ENCODE results near the gene EXOSC7. TPM values are rescaled to one million over a fixed set of nuclear protein-coding genes. Genes with fewer than 3 reads are reported as not detected.

Gene EXOSC7
- total RNA-seq, 1 donor from 2014 or later: 51.2 TPM

DNA sequence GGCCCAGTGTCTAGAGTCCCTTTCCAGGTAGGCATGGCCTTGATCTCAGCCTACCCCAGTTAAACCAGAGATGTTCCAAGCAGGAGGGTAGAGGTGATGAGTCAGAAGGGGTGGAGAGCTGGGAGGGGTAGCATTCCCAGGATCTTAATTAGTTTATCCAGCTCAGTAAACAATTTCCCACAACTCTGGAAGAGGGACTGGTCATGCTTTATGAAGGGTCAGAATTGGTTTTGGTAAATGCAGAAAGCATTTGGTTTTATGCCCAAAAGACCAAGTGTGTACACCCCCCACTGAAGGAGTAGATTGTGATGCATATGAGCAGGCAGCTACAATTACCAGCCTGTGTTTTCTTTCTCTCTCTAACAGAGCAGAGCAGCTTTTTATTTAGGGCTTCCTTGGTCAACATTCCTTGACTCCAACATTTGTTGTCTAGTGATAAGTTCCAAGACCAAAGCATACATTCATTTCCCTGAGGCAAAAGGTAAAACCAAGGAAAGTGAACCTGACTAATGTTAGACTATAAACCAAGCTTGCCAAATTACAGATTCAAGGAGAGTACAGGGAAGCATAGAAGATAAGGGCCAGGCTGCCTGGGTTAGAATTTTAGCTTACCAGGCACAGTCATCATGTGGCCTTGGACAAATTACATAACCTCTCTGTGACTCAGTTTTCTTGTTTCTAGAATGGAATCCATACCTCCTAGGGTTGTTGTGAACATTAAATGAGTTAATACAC is 17.6 kb downstream of the EXOSC7 start:
- intact Hi-C loops (cut with DNase I): no loop called here
- TF ChIP-seq, protein P1, sequence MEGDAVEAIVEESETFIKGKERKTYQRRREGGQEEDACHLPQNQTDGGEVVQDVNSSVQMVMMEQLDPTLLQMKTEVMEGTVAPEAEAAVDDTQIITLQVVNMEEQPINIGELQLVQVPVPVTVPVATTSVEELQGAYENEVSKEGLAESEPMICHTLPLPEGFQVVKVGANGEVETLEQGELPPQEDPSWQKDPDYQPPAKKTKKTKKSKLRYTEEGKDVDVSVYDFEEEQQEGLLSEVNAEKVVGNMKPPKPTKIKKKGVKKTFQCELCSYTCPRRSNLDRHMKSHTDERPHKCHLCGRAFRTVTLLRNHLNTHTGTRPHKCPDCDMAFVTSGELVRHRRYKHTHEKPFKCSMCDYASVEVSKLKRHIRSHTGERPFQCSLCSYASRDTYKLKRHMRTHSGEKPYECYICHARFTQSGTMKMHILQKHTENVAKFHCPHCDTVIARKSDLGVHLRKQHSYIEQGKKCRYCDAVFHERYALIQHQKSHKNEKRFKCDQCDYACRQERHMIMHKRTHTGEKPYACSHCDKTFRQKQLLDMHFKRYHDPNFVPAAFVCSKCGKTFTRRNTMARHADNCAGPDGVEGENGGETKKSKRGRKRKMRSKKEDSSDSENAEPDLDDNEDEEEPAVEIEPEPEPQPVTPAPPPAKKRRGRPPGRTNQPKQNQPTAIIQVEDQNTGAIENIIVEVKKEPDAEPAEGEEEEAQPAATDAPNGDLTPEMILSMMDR (IDR thresholded peaks at IDR 0.05): no peak
- no peak for DNase-seq (ENCODE audit: low spot score in 2 of 2)
- no peak overlapping the region for H3K4me3 ChIP-seq
- no peaks in the 10 kb centered on the region for H3K27me3 ChIP-seq
- peaks cover 0 to 6% of the 10 kb centered on the region in 2 donors for H3K4me1 ChIP-seq
- H3K9me3 ChIP-seq: no peaks in the 10 kb centered on the region
- H3K27ac ChIP-seq: no peak overlapping the region
- H3K36me3 ChIP-seq: peaks cover 22 to 47% of the 10 kb centered on the region in 2 donors

DNA sequence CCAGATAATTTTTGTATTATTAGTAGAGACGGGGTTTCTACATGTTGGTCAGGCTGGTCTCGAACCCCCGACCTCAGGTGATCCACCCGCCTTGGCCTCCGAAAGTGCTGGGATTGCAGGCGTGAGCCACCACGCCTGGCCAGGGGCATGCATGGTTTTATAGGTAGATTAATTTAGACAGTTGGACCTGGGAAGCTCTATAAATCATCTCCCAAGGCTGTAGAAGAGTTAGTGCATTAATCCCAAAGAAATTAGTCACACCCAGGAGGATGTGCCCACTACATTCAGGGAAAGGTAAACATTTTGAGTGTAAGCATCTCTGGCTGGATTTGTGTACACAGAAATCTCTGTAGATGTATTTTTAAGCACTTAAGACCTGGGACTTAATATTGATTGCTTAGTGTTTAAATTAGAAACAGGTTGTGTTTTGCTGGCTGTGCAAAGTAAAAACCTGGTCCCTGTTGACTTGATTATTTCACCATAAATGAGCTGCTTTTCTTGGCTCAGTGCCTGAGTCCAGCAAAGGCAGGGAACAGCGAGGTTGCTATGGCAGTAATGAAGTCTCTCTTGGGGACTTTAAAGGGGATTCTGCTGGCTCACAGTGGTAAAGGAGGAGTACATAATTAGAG is 19.2 kb downstream of the EXOSC7 start:
- intact Hi-C loops (cut with DNase I): no loop called here
- Histone ChIP-seq H3K36me3 (peaks cover 23 to 54% of the 10 kb centered on the region in 2 donors), H3K4me3 (no peak overlapping the region), H3K27ac (no peak overlapping the region), H3K27me3 (no peaks in the 10 kb centered on the region), H3K4me1 (peaks cover 0 to 6% of the 10 kb centered on the region in 2 donors), H3K9me3 (no peaks in the 10 kb centered on the region)
- TF ChIP-seq, protein P1 (IDR thresholded peaks at IDR 0.05): no peak
- DNase-seq (ENCODE audit: low spot score in 2 of 2): no peak

DNA sequence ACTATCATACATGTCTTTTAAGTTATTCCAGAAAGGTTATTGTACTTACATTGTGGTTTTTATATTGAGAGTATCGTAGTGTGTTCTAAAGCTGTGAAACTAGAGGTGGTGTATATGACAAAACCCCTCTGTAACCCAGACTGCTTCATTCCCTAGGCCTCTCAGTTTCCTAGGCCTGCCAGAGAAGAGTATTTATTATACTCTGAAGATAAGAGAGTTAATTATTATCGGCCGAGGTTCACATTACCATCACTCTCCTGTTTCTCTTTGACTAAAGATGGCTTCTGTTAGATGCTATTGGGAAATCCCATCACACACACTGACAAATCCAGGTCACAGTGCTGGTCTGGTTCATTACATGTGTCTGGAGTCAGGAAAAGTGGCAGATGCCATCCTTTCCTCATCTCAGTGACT is 20.5 kb downstream of the EXOSC7 start:
- TF ChIP-seq, protein P1 (IDR thresholded peaks at IDR 0.05): no peak
- Histone ChIP-seq H3K4me1 (peaks cover 0 to 6% of the 10 kb centered on the region in 2 donors), H3K36me3 (peaks cover 30 to 48% of the 10 kb centered on the region in 2 donors), H3K9me3 (no peaks in the 10 kb centered on the region), H3K4me3 (no peak overlapping the region), H3K27ac (no peak overlapping the region), H3K27me3 (no peaks in the 10 kb centered on the region)
- no peak for DNase-seq (ENCODE audit: low spot score in 2 of 2)
- intact Hi-C loops (cut with DNase I): no loop called here

DNA sequence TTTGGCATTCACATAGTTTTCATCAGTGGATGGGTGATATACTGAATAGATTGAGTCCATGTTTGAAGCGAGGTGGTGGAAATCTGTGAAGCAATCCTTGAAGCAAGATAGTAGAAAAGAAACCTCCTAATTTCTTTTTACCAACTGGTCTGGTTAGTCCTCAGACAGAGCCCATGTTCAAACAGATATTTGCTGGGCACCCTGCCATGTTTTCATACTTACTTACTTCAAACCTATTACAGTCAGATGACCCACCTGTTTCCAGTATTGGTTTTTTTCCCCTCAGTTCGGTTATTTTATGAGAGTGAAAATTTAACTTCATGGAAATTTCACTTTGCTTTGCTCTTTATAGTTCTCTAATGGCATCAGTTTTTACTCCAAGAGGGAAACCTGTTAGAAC is 23.7 kb downstream of the EXOSC7 start:
- H3K4me1 ChIP-seq: peaks cover 0 to 6% of the 10 kb centered on the region in 2 donors
- intact Hi-C loops (cut with DNase I): no loop called here
- no peak for DNase-seq (ENCODE audit: low spot score in 2 of 2)
- no peaks in the 10 kb centered on the region for H3K9me3 ChIP-seq
- no peaks in the 10 kb centered on the region for H3K27me3 ChIP-seq
- peaks cover 31 to 72% of the 10 kb centered on the region in 2 donors for H3K36me3 ChIP-seq
- H3K27ac ChIP-seq: no peak overlapping the region
- TF ChIP-seq, protein P1 (IDR thresholded peaks at IDR 0.05): no peak
- no peak overlapping the region for H3K4me3 ChIP-seq

DNA sequence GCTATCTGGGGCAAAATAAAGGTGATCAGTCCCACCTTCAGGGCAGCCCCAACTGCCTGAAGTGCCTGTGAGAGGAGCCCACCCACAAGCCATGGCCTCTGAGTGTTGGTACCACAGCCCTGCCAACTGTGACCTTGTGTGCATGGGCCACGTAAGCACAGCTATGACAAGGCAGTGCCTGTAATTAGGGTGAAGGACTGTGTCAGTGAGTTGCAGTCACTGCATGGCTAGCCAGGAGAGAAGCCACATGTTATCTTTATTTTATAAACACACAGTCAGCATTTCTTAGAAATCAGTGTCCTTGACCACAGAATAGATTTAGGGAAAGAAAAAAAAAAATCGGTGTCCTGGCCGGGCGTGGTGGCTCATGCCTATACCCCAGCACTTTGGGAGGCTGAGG is 24.8 kb downstream of the EXOSC7 start:
- no peak for DNase-seq (ENCODE audit: low spot score in 2 of 2)
- no peaks in the 10 kb centered on the region for H3K27me3 ChIP-seq
- H3K4me1 ChIP-seq: no peaks in the 10 kb centered on the region
- intact Hi-C loops (cut with DNase I): no loop called here
- H3K36me3 ChIP-seq: peaks cover 31 to 81% of the 10 kb centered on the region in 2 donors
- no peak overlapping the region for H3K27ac ChIP-seq
- no peaks in the 10 kb centered on the region for H3K9me3 ChIP-seq
- H3K4me3 ChIP-seq: no peak overlapping the region
- TF ChIP-seq, protein P1 (IDR thresholded peaks at IDR 0.05): no peak

Data from ascending aorta (tissue), 2 donors.